ENCODE measurements around the gene STRA8. TPM values are rescaled to one million over a fixed set of nuclear protein-coding genes. Genes with fewer than 3 reads are reported as not detected.

Gene STRA8
- total RNA-seq, 4 donors from 2014 or later, result not detected

DNA sequence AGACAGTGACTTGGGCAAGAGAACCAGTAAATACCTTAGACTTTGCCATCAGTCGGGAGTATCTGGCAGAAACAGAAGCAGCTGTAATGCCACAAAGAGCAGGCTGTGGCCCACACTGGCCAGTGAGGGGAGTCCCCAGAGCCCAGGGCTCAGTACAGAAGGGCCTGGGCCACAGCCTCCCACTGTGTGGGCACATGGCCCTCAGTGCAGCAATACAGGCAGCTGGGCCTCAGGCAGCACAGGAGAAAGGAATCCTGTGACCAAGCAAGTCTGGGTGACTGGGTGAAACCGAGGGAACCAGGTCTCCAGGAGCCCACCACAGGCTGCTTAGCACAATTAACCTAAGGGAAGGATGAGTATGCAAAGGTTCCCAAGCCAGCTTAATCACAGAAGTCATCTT, 36.3 kb upstream of the STRA8 start:
- intact Hi-C loops (cut with DNase I), result no loop called here
- Histone ChIP-seq H3K27ac (replicated peaks in 1 of 4) (no peak overlapping the region), H3K27me3 (no peaks in the 10 kb centered on the region), H3K4me3 (no peak overlapping the region), H3K36me3 (peaks cover 27 to 98% (median 85%) of the 10 kb centered on the region in 4 donors), H3K9me3 (no peaks in the 10 kb centered on the region), H3K4me1 (peaks cover 8 to 32% (median 20%) of the 10 kb centered on the region in 4 donors)
- TF ChIP-seq POLR2AphosphoS5 (IDR thresholded peaks at IDR 0.05), result no peak
- no peak for TF ChIP-seq POLR2A (IDR thresholded peaks at IDR 0.05; ENCODE audit: low read depth)
- TF ChIP-seq EP300 (IDR thresholded peaks at IDR 0.05), result no peak
- TF ChIP-seq, protein P1, sequence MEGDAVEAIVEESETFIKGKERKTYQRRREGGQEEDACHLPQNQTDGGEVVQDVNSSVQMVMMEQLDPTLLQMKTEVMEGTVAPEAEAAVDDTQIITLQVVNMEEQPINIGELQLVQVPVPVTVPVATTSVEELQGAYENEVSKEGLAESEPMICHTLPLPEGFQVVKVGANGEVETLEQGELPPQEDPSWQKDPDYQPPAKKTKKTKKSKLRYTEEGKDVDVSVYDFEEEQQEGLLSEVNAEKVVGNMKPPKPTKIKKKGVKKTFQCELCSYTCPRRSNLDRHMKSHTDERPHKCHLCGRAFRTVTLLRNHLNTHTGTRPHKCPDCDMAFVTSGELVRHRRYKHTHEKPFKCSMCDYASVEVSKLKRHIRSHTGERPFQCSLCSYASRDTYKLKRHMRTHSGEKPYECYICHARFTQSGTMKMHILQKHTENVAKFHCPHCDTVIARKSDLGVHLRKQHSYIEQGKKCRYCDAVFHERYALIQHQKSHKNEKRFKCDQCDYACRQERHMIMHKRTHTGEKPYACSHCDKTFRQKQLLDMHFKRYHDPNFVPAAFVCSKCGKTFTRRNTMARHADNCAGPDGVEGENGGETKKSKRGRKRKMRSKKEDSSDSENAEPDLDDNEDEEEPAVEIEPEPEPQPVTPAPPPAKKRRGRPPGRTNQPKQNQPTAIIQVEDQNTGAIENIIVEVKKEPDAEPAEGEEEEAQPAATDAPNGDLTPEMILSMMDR (IDR thresholded peaks at IDR 0.05), result no peak
- no peak for DNase-seq (ENCODE audit: extremely low spot score)
- WGBS, result 96% methylated on average over 2 of the region's 2 CpGs

DNA sequence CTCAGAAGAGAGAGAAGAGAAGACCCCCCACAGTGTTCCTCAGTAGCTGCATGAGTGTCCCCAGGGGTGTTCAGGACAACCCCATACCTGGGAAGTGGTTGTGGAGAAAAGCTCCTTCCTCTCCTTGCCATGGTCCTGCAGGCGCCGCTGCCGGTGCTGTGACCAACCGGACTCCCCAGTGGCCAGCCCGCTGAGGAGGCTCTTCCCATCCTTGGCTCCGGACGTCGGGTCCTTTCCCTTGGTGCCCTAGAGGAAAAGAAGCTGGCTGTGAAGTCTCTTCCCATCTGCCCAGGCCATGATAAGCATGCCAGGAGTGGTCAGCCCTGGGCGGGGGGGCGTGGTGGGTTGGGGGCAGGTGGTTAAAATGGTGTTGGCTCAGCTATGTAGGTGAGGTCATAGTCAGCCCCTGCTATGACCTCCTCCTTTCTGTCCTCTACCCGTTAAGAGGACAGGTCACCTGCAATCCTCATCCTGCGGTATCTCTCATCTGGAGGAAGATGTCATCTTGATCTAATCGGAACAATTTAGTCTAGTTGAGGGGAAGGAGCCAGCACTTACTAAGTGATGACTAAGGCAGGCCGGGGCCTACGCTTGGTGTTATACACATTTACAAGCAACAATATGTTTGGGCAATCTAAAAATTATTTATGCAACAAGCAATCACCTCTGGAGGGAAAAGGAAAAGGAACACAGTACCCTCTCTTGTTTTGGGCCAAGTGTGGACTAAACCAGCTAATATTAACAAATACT, 35.6 kb upstream of the STRA8 start:
- no peak overlapping the region for H3K27ac ChIP-seq (replicated peaks in 1 of 4)
- DNase-seq (ENCODE audit: extremely low spot score), result no peak
- 81% methylated on average over 15 of the region's 15 CpGs for WGBS
- H3K36me3 ChIP-seq, result peaks cover 27 to 97% (median 82%) of the 10 kb centered on the region in 4 donors
- no peaks in the 10 kb centered on the region for H3K27me3 ChIP-seq
- TF ChIP-seq POLR2AphosphoS5 (IDR thresholded peaks at IDR 0.05), result no peak
- TF ChIP-seq EP300 (IDR thresholded peaks at IDR 0.05), result no peak
- TF ChIP-seq, protein P1 (IDR thresholded peaks at IDR 0.05), result no peak
- TF ChIP-seq POLR2A (IDR thresholded peaks at IDR 0.05; ENCODE audit: low read depth), result no peak
- H3K9me3 ChIP-seq, result no peaks in the 10 kb centered on the region
- intact Hi-C loops (cut with DNase I), result no loop called here
- H3K4me3 ChIP-seq, result no peak overlapping the region
- peaks cover 8 to 29% (median 21%) of the 10 kb centered on the region in 4 donors for H3K4me1 ChIP-seq

DNA sequence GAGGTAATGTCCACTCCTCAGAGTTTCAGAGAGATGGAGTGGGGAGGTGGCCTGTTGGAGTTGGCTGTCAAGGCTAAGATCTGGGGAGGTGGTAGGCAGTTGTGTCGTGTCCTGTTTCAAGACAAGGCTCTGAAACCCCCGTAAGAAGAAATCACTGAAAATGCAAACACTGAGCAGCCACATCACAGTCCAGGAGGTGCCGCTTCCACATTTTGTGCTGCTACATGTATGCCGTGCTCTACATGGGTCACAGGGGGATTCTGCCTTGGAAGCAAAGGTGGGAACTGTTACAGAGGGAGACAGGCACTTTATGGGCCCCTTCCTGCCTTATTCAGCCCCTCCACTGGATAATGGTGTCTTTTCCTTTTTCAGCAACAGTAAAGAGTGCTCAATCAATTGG, 34.2 kb upstream of the STRA8 start:
- Histone ChIP-seq H3K27me3 (no peaks in the 10 kb centered on the region), H3K27ac (replicated peaks in 1 of 4) (no peak overlapping the region), H3K4me1 (peaks cover 8 to 28% (median 21%) of the 10 kb centered on the region in 4 donors), H3K9me3 (no peaks in the 10 kb centered on the region), H3K4me3 (no peak overlapping the region), H3K36me3 (peaks cover 24 to 97% (median 84%) of the 10 kb centered on the region in 4 donors)
- no peak for TF ChIP-seq POLR2AphosphoS5 (IDR thresholded peaks at IDR 0.05)
- TF ChIP-seq EP300 (IDR thresholded peaks at IDR 0.05), result no peak
- TF ChIP-seq POLR2A (IDR thresholded peaks at IDR 0.05; ENCODE audit: low read depth), result no peak
- intact Hi-C loops (cut with DNase I), result no loop called here
- WGBS, result 91% methylated on average over 4 of the region's 4 CpGs
- no peak for DNase-seq (ENCODE audit: extremely low spot score)

DNA sequence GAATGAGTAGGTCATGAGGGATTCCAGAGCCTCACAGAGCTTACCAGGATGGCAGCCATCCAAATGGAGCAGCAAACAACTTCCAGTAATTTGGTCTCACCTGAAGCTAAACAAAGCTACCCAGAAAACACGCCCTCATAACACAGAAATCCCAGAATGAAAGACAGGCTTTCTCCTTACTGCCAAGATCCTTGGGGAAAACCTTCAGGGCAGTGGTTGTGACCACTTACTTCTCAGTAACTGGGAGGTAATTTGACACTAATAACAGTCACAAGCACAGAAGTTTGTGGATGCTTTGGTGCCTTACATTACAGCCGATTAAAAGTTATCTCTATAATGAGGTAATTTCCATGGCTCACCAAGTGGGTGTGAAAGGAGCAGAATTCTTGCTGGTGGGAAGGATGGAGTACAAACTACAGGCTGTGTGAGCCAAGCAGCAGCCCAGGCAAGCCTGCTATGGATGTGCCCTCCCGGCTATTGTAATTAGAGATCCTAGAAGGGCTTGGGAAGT, 32.8 kb upstream of the STRA8 start:
- Histone ChIP-seq H3K9me3 (no peaks in the 10 kb centered on the region), H3K4me3 (no peak overlapping the region), H3K4me1 (peaks cover 8 to 36% (median 24%) of the 10 kb centered on the region in 4 donors), H3K27ac (replicated peaks in 1 of 4) (no peak overlapping the region), H3K27me3 (no peaks in the 10 kb centered on the region), H3K36me3 (peaks cover 12 to 97% (median 84%) of the 10 kb centered on the region in 4 donors)
- WGBS, result 90% methylated on average over 3 of the region's 3 CpGs
- intact Hi-C loops (cut with DNase I), result no loop called here
- TF ChIP-seq, protein P1 (IDR thresholded peaks at IDR 0.05), result no peak
- TF ChIP-seq POLR2A (IDR thresholded peaks at IDR 0.05; ENCODE audit: low read depth) (no peak), POLR2AphosphoS5 (IDR thresholded peaks at IDR 0.05) (no peak)
- peak; percentile 3 for DNase-seq (ENCODE audit: extremely low spot score)

DNA sequence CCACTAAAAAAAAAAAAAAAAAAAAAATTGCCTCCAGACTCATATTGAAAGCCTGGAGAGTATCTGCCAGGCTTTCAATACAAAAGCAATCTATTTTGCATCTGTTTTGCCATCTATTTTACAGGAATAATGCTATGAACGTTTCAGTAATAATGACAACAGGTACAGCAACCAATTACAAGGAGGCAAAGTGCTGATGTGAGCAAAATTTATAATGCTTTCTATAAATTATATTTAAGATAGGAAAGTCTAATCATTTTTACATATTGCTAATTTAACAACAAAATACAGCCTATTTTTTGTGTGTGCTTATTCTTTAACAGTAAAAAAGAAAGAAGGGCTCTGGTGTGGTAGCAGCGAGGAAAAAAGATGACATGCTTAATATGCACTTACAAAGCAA, 32.3 kb upstream of the STRA8 start:
- no peaks in the 10 kb centered on the region for H3K27me3 ChIP-seq
- H3K36me3 ChIP-seq, result peaks cover 12 to 95% (median 82%) of the 10 kb centered on the region in 4 donors

More for the DNA sequence above, 32.3 kb upstream of the STRA8 start:
- Histone ChIP-seq H3K27ac (replicated peaks in 1 of 4) (no peak overlapping the region), H3K9me3 (no peaks in the 10 kb centered on the region), H3K4me3 (no peak overlapping the region), H3K4me1 (peaks cover 8 to 36% (median 24%) of the 10 kb centered on the region in 4 donors)
- WGBS, result 80% methylated on average over 2 of the region's 2 CpGs
- TF ChIP-seq, protein P1 (IDR thresholded peaks at IDR 0.05), result no peak
- TF ChIP-seq POLR2AphosphoS5 (IDR thresholded peaks at IDR 0.05), result no peak
- no peak for TF ChIP-seq POLR2A (IDR thresholded peaks at IDR 0.05; ENCODE audit: low read depth)
- no peak for TF ChIP-seq EP300 (IDR thresholded peaks at IDR 0.05)
- DNase-seq (ENCODE audit: extremely low spot score), result no peak
- intact Hi-C loops (cut with DNase I), result no loop called here

All from esophagus muscularis mucosa (tissue), 4 donors.